LNCAP (cell line): ENCODE results near the gene MMRN2.

Source experiments
- CTCF ChIP-seq: fragments of 450-650 bp; IDR thresholded peaks from 2 replicates; pipeline ENCODE4 v1.5.1; 2017; ENCODE audit warnings: mild to moderate bottlenecking

MMRN2 gene

GRCh38 chr10:86944907-86945306 lies 12.5 kb downstream of the MMRN2 start:
- no peak for TF ChIP-seq CTCF

GRCh38 chr10:86944471-86944870 lies 12.9 kb downstream of the MMRN2 start:
- TF ChIP-seq CTCF = no peak

DNA sequence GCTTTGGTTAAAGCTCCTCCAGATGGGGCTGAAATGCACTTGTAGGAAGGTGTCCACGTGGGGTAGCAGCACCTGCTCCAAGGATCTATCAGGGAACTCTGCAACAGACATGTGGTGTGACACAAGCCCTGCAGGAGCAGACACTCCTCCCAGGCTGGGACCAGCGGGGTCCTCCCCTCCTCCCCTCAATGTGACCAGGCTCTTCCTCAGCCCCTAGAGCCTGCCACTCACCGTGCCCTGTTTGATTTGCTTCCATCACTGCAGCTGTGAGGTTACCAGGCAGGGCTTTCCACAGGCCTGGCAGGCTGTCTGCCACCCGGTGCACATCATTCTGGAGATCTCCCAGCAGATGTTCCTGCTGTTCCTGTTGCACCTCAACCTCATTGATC lies 13.4 kb downstream of the MMRN2 start:
- TF ChIP-seq CTCF = no peak

DNA sequence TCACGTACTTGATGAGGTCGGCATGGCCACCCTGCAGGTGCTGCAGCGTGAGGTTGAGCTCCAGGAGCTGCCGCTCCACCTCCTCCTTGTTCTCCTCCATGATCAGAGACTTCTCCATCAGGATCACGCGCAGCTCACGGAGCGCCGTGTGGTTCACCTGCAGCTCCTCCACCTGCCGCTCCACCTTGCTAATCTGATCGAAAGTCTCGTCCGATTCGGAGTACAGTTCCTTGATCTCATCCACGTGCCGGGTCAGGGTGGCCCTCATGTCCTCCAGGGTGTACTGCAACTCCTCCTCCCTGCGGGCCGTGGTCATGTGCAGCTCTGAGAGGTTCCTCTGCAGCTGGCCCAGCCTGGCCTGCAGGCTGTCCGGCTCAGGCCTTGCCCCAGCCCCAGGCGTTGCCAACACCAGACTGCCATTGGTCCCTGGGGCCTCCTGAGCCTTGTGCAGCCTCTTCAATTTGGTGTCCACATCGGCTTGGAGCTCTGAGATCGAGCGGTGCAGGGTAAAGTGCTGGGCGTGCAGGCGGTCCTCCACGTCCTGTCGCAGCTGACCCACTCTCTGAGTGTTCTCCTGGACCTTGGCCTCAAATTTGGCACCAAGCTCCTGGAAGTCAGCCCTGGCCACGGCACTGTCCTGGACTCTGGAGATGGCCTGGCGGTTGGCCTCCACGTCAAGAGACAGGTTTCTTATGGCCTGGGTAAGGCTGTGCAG lies 13.9 kb downstream of the MMRN2 start:
- TF ChIP-seq CTCF = no peak

GRCh38 chr10:86942441-86943315 lies 14.7 kb downstream of the MMRN2 start:
- TF ChIP-seq CTCF = no peak

DNA sequence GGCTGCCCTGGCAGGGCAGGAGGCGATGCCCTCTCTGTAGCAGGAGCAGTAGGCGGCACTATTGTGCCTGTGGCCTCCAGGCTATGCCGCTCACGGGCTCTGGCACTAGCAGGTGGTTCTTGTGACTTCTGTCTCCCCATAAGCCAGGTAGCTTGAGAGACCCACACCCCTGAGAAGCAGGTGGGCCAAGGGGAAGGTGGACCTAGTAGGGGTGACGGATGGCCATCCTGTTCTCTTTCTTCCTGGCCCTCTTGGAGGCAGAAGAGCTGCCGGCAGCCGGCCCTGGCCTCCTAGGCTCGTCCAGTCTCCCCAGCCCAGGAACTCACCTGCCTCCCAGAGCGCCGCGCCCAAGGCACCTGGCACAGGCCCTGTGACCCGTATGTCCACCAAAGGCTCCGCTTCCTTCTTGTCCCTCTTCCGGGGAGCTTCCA lies 15.4 kb downstream of the MMRN2 start:
- TF ChIP-seq CTCF = no peak

- no peak for TF ChIP-seq CTCF
These were observed 16.0 kb downstream of the MMRN2 start for GRCh38 chr10:86941426-86941825.
